K562 (cell line): ENCODE measurements around the gene SURF6. TPM values are rescaled to one million over a fixed set of nuclear protein-coding genes. Genes with fewer than 3 reads are reported as not detected.

Source experiments
- BRF1 ChIP-seq: IDR thresholded peaks from 3 replicates; pipeline ENCODE4 v1.6.1; 2011; ENCODE audit warnings: borderline replicate concordance, mild to moderate bottlenecking; ENCODE audit not compliant: insufficient read length; ENCODE audit errors: extremely low read depth
- CAMTA2 ChIP-seq: fragments of 250-450 bp; sonication (Bioruptor Pico); conservative IDR thresholded peaks from 2 replicates; pipeline ENCODE4 v1.5.1; 2022
- CCAR2 ChIP-seq: fragments of 200-400 bp; formaldehyde crosslinking; IDR thresholded peaks from 2 replicates; pipeline ENCODE4 v1.6.1; 2017; ENCODE audit warnings: mild to moderate bottlenecking, low read depth, low read length
- CEBPB ChIP-seq: fragments of 450-650 bp; IDR thresholded peaks from 2 replicates; pipeline ENCODE4 v1.6.1; 2016; ENCODE audit warnings: missing genetic modification characterization, missing compliant biosample characterization
- CEBPG ChIP-seq, 3 experiments: fragments of 200-800 bp in 1 of 3; sonication (Bioruptor generic) in 1 of 3; sonication (generic) in 1 of 3; formaldehyde crosslinking in 1 of 3; IDR thresholded peaks in 2 of 3; conservative IDR thresholded peaks in 1 of 3; 2 replicates each; pipeline versions ENCODE4 v1.6.1 to v1.8.0; 2016 to 2022; ENCODE audit warnings: missing compliant biosample characterization in 2 of 3, missing genetic modification characterization in 2 of 3, mild to moderate bottlenecking in 1 of 3, missing genetic modification reagents in 1 of 3
- CHD1 ChIP-seq: fragments of 200-600 bp; sonication (generic); IDR thresholded peaks from one replicate; pipeline ENCODE4 v1.6.1; 2012; ENCODE audit warnings: mild to moderate bottlenecking, moderate library complexity, low read length, inconsistent platforms
- CTBP1 ChIP-seq: fragments of 450-650 bp; IDR thresholded peaks from 2 replicates; pipeline ENCODE4 v1.6.1; 2016; ENCODE audit warnings: borderline replicate concordance
- DLX4 ChIP-seq: fragments of 250-450 bp; sonication (Bioruptor Pico); IDR thresholded peaks from 2 replicates; pipeline ENCODE4 v1.6.1; 2021; ENCODE audit warnings: mild to moderate bottlenecking
- E2F5 ChIP-seq: sonication (generic); formaldehyde crosslinking; IDR thresholded peaks from 2 replicates; pipeline ENCODE4 v1.8.0; 2022; ENCODE audit warnings: mild to moderate bottlenecking, missing genetic modification reagents
- FOXK1 ChIP-seq: sonication (generic); formaldehyde crosslinking; IDR thresholded peaks from 2 replicates; pipeline ENCODE4 v1.8.0; 2022; ENCODE audit warnings: missing genetic modification reagents, mild to moderate bottlenecking, borderline replicate concordance
- FOXK2 ChIP-seq, 2 experiments: fragments of 450-650 bp; IDR thresholded peaks in 1 of 2; conservative IDR thresholded peaks in 1 of 2; 2 replicates each; pipeline ENCODE4 v1.6.1; 2016; ENCODE audit warnings: low read depth in 2 of 2, mild to moderate bottlenecking in 1 of 2
- HNRNPH1 ChIP-seq: fragments of 200-400 bp; formaldehyde crosslinking; optimal IDR thresholded peaks from 2 replicates; pipeline ENCODE3; 2017; ENCODE audit warnings: low read depth, mild to moderate bottlenecking, low read length, moderate library complexity
- MCM7 ChIP-seq, 2 experiments: fragments of 450-650 bp; IDR thresholded peaks; 2 replicates each; pipeline ENCODE4 v1.6.1; 2016 to 2018
- NCOA4 ChIP-seq: fragments of 450-650 bp; IDR thresholded peaks from 2 replicates; pipeline ENCODE4 v1.6.1; 2018; ENCODE audit warnings: mild to moderate bottlenecking; ENCODE audit not compliant: partially characterized antibody
- POLR2AphosphoS5 ChIP-seq: IDR thresholded peaks from 2 replicates; pipeline ENCODE4 v1.6.1; 2011; ENCODE audit warnings: mild to moderate bottlenecking, low read depth, low read length, moderate library complexity; ENCODE audit not compliant: control insufficient read depth, insufficient read depth
- POLR2B ChIP-seq: fragments of 450-650 bp; IDR thresholded peaks from 2 replicates; pipeline ENCODE4 v1.6.1; 2018; ENCODE audit warnings: low read depth; ENCODE audit not compliant: partially characterized antibody
- SMARCE1 ChIP-seq: fragments of 450-650 bp; IDR thresholded peaks from 2 replicates; pipeline ENCODE4 v1.7.1; 2016; ENCODE audit warnings: mild to moderate bottlenecking
- THAP12 ChIP-seq: fragments of 250-450 bp; sonication (Bioruptor Pico); IDR thresholded peaks from 2 replicates; pipeline ENCODE4 v1.9.0; 2021; ENCODE audit warnings: mild to moderate bottlenecking, inconsistent platforms
- ZNF12 ChIP-seq: sonication (generic); formaldehyde crosslinking; IDR thresholded peaks from 2 replicates; pipeline ENCODE4 v1.4.0; 2020; ENCODE audit warnings: mild to moderate bottlenecking, missing genetic modification reagents
- ZNF224 ChIP-seq: sonication (generic); formaldehyde crosslinking; IDR thresholded peaks from 2 replicates; pipeline ENCODE4 v1.8.0; 2022; ENCODE audit warnings: mild to moderate bottlenecking, missing genetic modification reagents
- ZNF23 ChIP-seq: fragments of 250-450 bp; sonication (Bioruptor Pico); IDR thresholded peaks from 2 replicates; pipeline ENCODE4 v1.4.0; 2020; ENCODE audit warnings: mild to moderate bottlenecking
- ZNF347 ChIP-seq: fragments of 450-650 bp; formaldehyde crosslinking; IDR thresholded peaks from 2 replicates; pipeline ENCODE4 v1.4.0; 2020; ENCODE audit warnings: low read depth, mild to moderate bottlenecking, moderate library complexity
- ZNF707 ChIP-seq: fragments of 250-450 bp; sonication (Bioruptor Pico); conservative IDR thresholded peaks from 2 replicates; pipeline ENCODE4 v1.8.0; 2022; ENCODE audit warnings: inconsistent platforms, mild to moderate bottlenecking, moderate library complexity
- polyA plus RNA-seq, 8 experiments: library from polyadenylated mRNA; depleted of rRNA in 4 of 8; stranded (reverse) in 5 of 8; unstranded in 3 of 8; fragments of >200 nt; fragmentation: Nextera tagmentation in 2 of 8; fragmentation: Illumina TruSeq in 1 of 8; extraction: Ambion mirVana in 2 of 8; extraction: Trizol in 1 of 8; gene quantifications; 2 replicates each; pipeline versions ENCODE4 v1.2.1 to v1.2.3, GENCODE V29; 2011 to 2014; ENCODE audit warnings: inconsistent platforms in 1 of 8, missing spikeins in 1 of 8
- total RNA-seq, 7 experiments: library from RNA; depleted of rRNA in 6 of 7; stranded (reverse); fragments of >200 nt in 6 of 7; fragmentation: Illumina TruSeq in 2 of 7; extraction: Trizol in 2 of 7; gene quantifications; 2 replicates each; pipeline versions ENCODE4 v1.2.1 to v1.2.3, GENCODE V29; 2011 to 2021; ENCODE audit warnings: low replicate concordance in 1 of 7

SURF6 gene
- total and polyA plus RNA-seq, 9 of the 15 experiments (the other 6 are each of a cell fraction or from before 2014, with no cell fraction given): 1.4 to 68.3 (median 14.7) TPM

GRCh38 chr9:133375724-133376654 is 40.0 kb upstream of the SURF6 start, which contains the start of the genes STKLD1 and SURF4 (continued):
- TF ChIP-seq FOXK2 (conservative IDR thresholded peaks at IDR 0.05 in 1 of 2, IDR thresholded peaks at IDR 0.05 in 1 of 2; ENCODE audit: low read depth in 2 of 2) (no peak), ZNF23 (CRISPR knock-in tag) (no peak), POLR2B (peak; percentile 23), BRF1 (no peak), CEBPB (tag) (no peak), ZNF707 (CRISPR knock-in tag) (no peak), E2F5 (CRISPR knock-in tag) (peak; percentile 73; the same call in 1 of the 2 replicates), DLX4 (CRISPR knock-in tag) (no peak), CCAR2 (no peak), ZNF12 (CRISPR knock-in tag) (no peak), HNRNPH1 (no peak), SMARCE1 (no peak), THAP12 (CRISPR knock-in tag) (peak; percentile 93), ZNF224 (CRISPR knock-in tag) (no peak; the same call in 1 of the 2 replicates), CTBP1 (peak; percentile 95), CEBPG (CRISPR knock-in tag; IDR thresholded peaks at IDR 0.05) (peak; percentile 28; the same call in 1 of the 2 replicates), CEBPG (tag; conservative IDR thresholded peaks at IDR 0.05 in 1 of 2, IDR thresholded peaks at IDR 0.05 in 1 of 2) (no peak), MCM7 (IDR thresholded peaks at IDR 0.05) (no peak), CHD1 (no peak), POLR2AphosphoS5 (peak; percentile 80), FOXK1 (no peak), ZNF347 (CRISPR knock-in tag) (no peak), CAMTA2 (CRISPR knock-in tag) (no peak), NCOA4 (no peak)
